MCF 10A (cell line): ENCODE data around the gene INPP5E. TPM values are rescaled to one million over a fixed set of nuclear protein-coding genes. Genes with fewer than 3 reads are reported as not detected.

Experiments used
- Bru-seq: library from RNA; stranded (reverse); fragments of 400-500 nt; gene quantifications from one replicate; lab custom pipeline; 2021; lab: Mats Ljungman, UMichigan
- BruChase-seq, 2 experiments: library from RNA; stranded (reverse); fragments of 400-500 nt; gene quantifications; one replicate each; lab custom pipeline; 2021; lab: Mats Ljungman, UMichigan
- BruUV-seq: library from RNA; stranded (reverse); fragments of 400-500 nt; replicated peaks from 2 replicates; lab custom pipeline; 2021; lab: Mats Ljungman, UMichigan
- CTCF ChIA-PET: fragments of 300-600 bp; sonication (Branson Sonifier 250); formaldehyde crosslinking; extraction: SDS; loops from one replicate; lab custom pipeline; 2021; ENCODE audit warnings: antibody characterized with exemption, inconsistent platforms; lab: Yijun Ruan, JAX
- POLR2A ChIA-PET: fragments of 300-600, 350-650 bp; sonication (Branson Sonifier 250); formaldehyde crosslinking; extraction: SDS; loops from one replicate; lab custom pipeline; 2020; ENCODE audit warnings: antibody characterized with exemption, inconsistent platforms; lab: Yijun Ruan, JAX
- DNase-seq: peaks from one replicate; pipeline ENCODE4 v3.0.0-alpha.2; 2018; ENCODE audit not compliant: unreplicated experiment
- H3K27ac Mint-ChIP-seq: one replicate; pipeline ENCODE4 v1.8.0; 2022; ENCODE audit warnings: mild to moderate bottlenecking, low read depth, mixed read lengths; ENCODE audit not compliant: unreplicated experiment
- H3K27me3 Mint-ChIP-seq: one replicate; pipeline ENCODE4 v1.8.0; 2022; ENCODE audit warnings: mixed read lengths; ENCODE audit not compliant: insufficient read depth, unreplicated experiment
- H3K36me3 Mint-ChIP-seq: one replicate; pipeline ENCODE4 v1.8.0; 2022; ENCODE audit warnings: mild to moderate bottlenecking, moderate library complexity, mixed read lengths; ENCODE audit not compliant: insufficient read depth, unreplicated experiment
- H3K4me1 Mint-ChIP-seq: one replicate; pipeline ENCODE4 v1.8.0; 2022; ENCODE audit warnings: mixed read lengths; ENCODE audit not compliant: insufficient read depth, unreplicated experiment
- H3K4me3 Mint-ChIP-seq: one replicate; pipeline ENCODE4 v1.8.0; 2022; ENCODE audit warnings: mild to moderate bottlenecking, moderate library complexity, mixed read lengths; ENCODE audit not compliant: unreplicated experiment
- H3K9me3 Mint-ChIP-seq: one replicate; pipeline ENCODE4 v1.8.0; 2022; ENCODE audit warnings: mixed read lengths; ENCODE audit not compliant: unreplicated experiment
- CTCF ChIP-seq: fragments of 200-600 bp; IDR thresholded peaks from one replicate; pipeline ENCODE4 v1.8.0; 2022; ENCODE audit warnings: antibody characterized with exemption, mild to moderate bottlenecking; ENCODE audit not compliant: unreplicated experiment
- intact Hi-C: fragments of 100-400 bp; cut with micrococcal nuclease; formaldehyde crosslinking; loops from 2 replicates; pipeline ENCODE4 v1.14.1; 2022
- long read RNA-seq: library from polyadenylated mRNA; stranded (forward); transcript quantifications from one replicate; pipeline ENCODE4 v2.0.0, GENCODE V29; 2022
- total RNA-seq: library from RNA; stranded (reverse); gene quantifications from 2 replicates; pipeline ENCODE4 v1.2.3, GENCODE V29; 2022

Gene INPP5E
- total RNA-seq (16.3 and 17.4 TPM in 2 replicates), Bru-seq, nascent RNA (percentile 47 among the genes with signal in this experiment), BruChase-seq, experiment 1, labeled RNA remaining after a 6-hour chase (percentile 62 among the genes with signal in this experiment), BruChase-seq, experiment 2, labeled RNA remaining after a 2-hour chase (percentile 59 among the genes with signal in this experiment)
- long read RNA-seq, full-length matches to known transcripts, result 37 of 63 reads
- long read RNA-seq, partial matches to known transcripts, result 7 of 63 reads
- long read RNA-seq, other reads (novel, unspliced or antisense), result 19 of 63 reads

GRCh38 chr9:136439481-136440408 is at the start of gene INPP5E:
INPP5E (minus strand) TSS chr9:136439845; CDS start chr9:136439419, 426 bp downstream.
- H3K27ac Mint-ChIP-seq, result peak within 1 kb of the TSS; percentile 31

GRCh38 chr9:136488247-136489214 is 48.9 kb upstream of the INPP5E start:
- H3K27ac Mint-ChIP-seq, result no peak overlapping the region
- POLR2A ChIA-PET, result interaction anchor here (7.7 kb wide), 1 partner anchor 136 kb away, joined by 84 read pairs; no protein-coding TSS in a partner anchor
- TF ChIP-seq CTCF, result peak; percentile 98
- H3K36me3 Mint-ChIP-seq, result peaks cover 2% of the 10 kb centered on the region
- DNase-seq, result peak; percentile 71
- no peaks in the 10 kb centered on the region for H3K9me3 Mint-ChIP-seq
- CTCF ChIA-PET, result interaction anchor here (0.6 to 9.1 kb wide), 23 partner anchors 11 to 711 kb away, joined by 3 to 280 read pairs (median 3); no protein-coding TSS in a partner anchor
- intact Hi-C loops, result loop anchor here (1.0 to 5.0 kb wide), 4 partner anchors 59 to 206 kb away; partner anchors contain the start of gene NOTCH1
- no peaks in the 10 kb centered on the region for H3K27me3 Mint-ChIP-seq
- no peak overlapping the region for H3K4me3 Mint-ChIP-seq
- BruUV-seq, result no TSS peak
- no peaks in the 10 kb centered on the region for H3K4me1 Mint-ChIP-seq

More at GRCh38 chr9:136439481-136440408, at the start of gene INPP5E:
- intact Hi-C loops, result no loop called here
- ChIA-PET CTCF (interaction anchor here (0.5 to 1.5 kb wide), 11 partner anchors 10 to 470 kb away, joined by 3 to 5 read pairs (median 4); no protein-coding TSS in a partner anchor), POLR2A (interaction anchor here (0.7 to 6.0 kb wide), 4 partner anchors 14 to 594 kb away, joined by 3 to 34 read pairs (median 5); partner anchors contain the start of genes DNLZ, ENTR1 and PMPCA)
- TF ChIP-seq CTCF, result peak; percentile 86
- DNase-seq, result peak; percentile 61
- peaks cover 16% of the 10 kb centered on the region for H3K4me1 Mint-ChIP-seq
- peak within 1 kb of the TSS; percentile 76 for H3K4me3 Mint-ChIP-seq
- H3K27me3 Mint-ChIP-seq, result no peaks in the 10 kb centered on the region
- H3K9me3 Mint-ChIP-seq, result no peaks in the 10 kb centered on the region
- no TSS peak for BruUV-seq
- H3K36me3 Mint-ChIP-seq, result peaks cover 53% of the 10 kb centered on the region

GRCh38 chr9:136487672-136488071 is 48.0 kb upstream of the INPP5E start:
- no peak for TF ChIP-seq CTCF
- no peaks in the 10 kb centered on the region for H3K27me3 Mint-ChIP-seq
- H3K27ac Mint-ChIP-seq, result no peak overlapping the region
- ChIA-PET POLR2A (interaction anchor here (0.9 to 7.7 kb wide), 2 partner anchors 137 to 147 kb away, joined by 3 to 84 read pairs; no protein-coding TSS in a partner anchor), CTCF (interaction anchor here (0.7 to 9.1 kb wide), 17 partner anchors 27 to 711 kb away, joined by 3 to 280 read pairs (median 4); no protein-coding TSS in a partner anchor)
- H3K36me3 Mint-ChIP-seq, result peaks cover 10% of the 10 kb centered on the region
- H3K9me3 Mint-ChIP-seq, result no peaks in the 10 kb centered on the region
- no TSS peak for BruUV-seq
- DNase-seq, result no peak
- no peak overlapping the region for H3K4me3 Mint-ChIP-seq
- intact Hi-C loops, result loop anchor here (1.0 to 5.0 kb wide), 4 partner anchors 60 to 207 kb away; partner anchors contain the start of gene NOTCH1
- no peaks in the 10 kb centered on the region for H3K4me1 Mint-ChIP-seq
